ENCODE results near the gene RAMP3.

RAMP3 gene

GRCh38 chr7:45180084-45180986 is 22.7 kb downstream of the RAMP3 start:
- peak; percentile 18 for DNase-seq (ENCODE audit: low spot score)

- DNase-seq (ENCODE audit: low spot score) = peak; percentile 16
These were observed 23.8 kb downstream of the RAMP3 start for GRCh38 chr7:45181286-45181960.

- peak; percentile 17 for DNase-seq (ENCODE audit: low spot score)
These were observed 24.6 kb downstream of the RAMP3 start for GRCh38 chr7:45181991-45182855.

GRCh38 chr7:45182856-45183710 is 25.5 kb downstream of the RAMP3 start:
- peak; percentile 18 for DNase-seq (ENCODE audit: low spot score)

GRCh38 chr7:45183711-45184210 is 26.2 kb downstream of the RAMP3 start:
- DNase-seq (ENCODE audit: low spot score) = peak; percentile 10

GRCh38 chr7:45184326-45185027 is 26.9 kb downstream of the RAMP3 start:
- DNase-seq (ENCODE audit: low spot score) = no peak

GRCh38 chr7:45185028-45185863 is 27.7 kb downstream of the RAMP3 start:
- DNase-seq (ENCODE audit: low spot score) = peak; percentile 25

GRCh38 chr7:45185864-45186250 is 28.3 kb downstream of the RAMP3 start:
- no peak for DNase-seq (ENCODE audit: low spot score)

- DNase-seq (ENCODE audit: low spot score) = no peak
These were observed 28.7 kb downstream of the RAMP3 start for GRCh38 chr7:45186261-45186813.

- no peak for DNase-seq (ENCODE audit: low spot score)
These were observed 29.7 kb downstream of the RAMP3 start for GRCh38 chr7:45187089-45187945.

GRCh38 chr7:45187946-45188411 is 30.4 kb downstream of the RAMP3 start:
- DNase-seq (ENCODE audit: low spot score) = no peak

GRCh38 chr7:45188736-45189135 is 31.1 kb downstream of the RAMP3 start:
- no peak for DNase-seq (ENCODE audit: low spot score)

GRCh38 chr7:45189151-45189970 is 31.8 kb downstream of the RAMP3 start:
- no peak for DNase-seq (ENCODE audit: low spot score)

- DNase-seq (ENCODE audit: low spot score) = no peak
These were observed 33.0 kb downstream of the RAMP3 start for GRCh38 chr7:45190406-45191165.

GRCh38 chr7:45191396-45191795 is 33.8 kb downstream of the RAMP3 start:
- DNase-seq (ENCODE audit: low spot score) = no peak

GRCh38 chr7:45192621-45193041 is 35.0 kb downstream of the RAMP3 start:
- no peak for DNase-seq (ENCODE audit: low spot score)

- no peak for DNase-seq (ENCODE audit: low spot score)
These were observed 36.2 kb downstream of the RAMP3 start for GRCh38 chr7:45193828-45194227.

Measured in D341Med (cell line).